Stimulated activated CD8-positive, alpha-beta memory T cell treated with anti-CD3 and anti-CD28 coated beads, Interleukin-7, amount 100 ng/mL, for 4 hours (primary cell): ENCODE measurements around the gene NELFA.
"Not testable (repeated sequence)": the region's sequence is repeated elsewhere in the genome, so short reads cannot be mapped to it uniquely, and the experiment has no call there.

Source experiments
- DNase-seq, 2 donors: peaks; one replicate each; pipeline ENCODE4 v3.0.0-alpha.2; 2020; ENCODE audit warnings: low read depth in 2 of 2

NELFA gene

GRCh38 chr4:1993718-1994516 is 14.9 kb downstream of the NELFA start:
- DNase-seq, result not testable (repeated sequence)

- DNase-seq, result no peak
These were observed 15.6 kb downstream of the NELFA start for GRCh38 chr4:1993169-1993516.

GRCh38 chr4:1992468-1993168 is 16.2 kb downstream of the NELFA start:
- no peak for DNase-seq

- no peak for DNase-seq
These were observed 17.0 kb downstream of the NELFA start for GRCh38 chr4:1991596-1992434.

GRCh38 chr4:1991087-1991486 is 17.7 kb downstream of the NELFA start:
- DNase-seq, result no peak

GRCh38 chr4:1990676-1991075 is 18.1 kb downstream of the NELFA start:
- DNase-seq, result no peak

GRCh38 chr4:1990348-1990645 is 18.5 kb downstream of the NELFA start:
- DNase-seq, result no peak

GRCh38 chr4:1989533-1990347 is 19.0 kb downstream of the NELFA start:
- no peak for DNase-seq

- no peak for DNase-seq
These were observed 20.4 kb downstream of the NELFA start for GRCh38 chr4:1988327-1988724.

GRCh38 chr4:1987721-1988326 is 20.9 kb downstream of the NELFA start:
- no peak for DNase-seq

- DNase-seq, result no peak
These were observed 21.5 kb downstream of the NELFA start for GRCh38 chr4:1987296-1987695.

- DNase-seq, result no peak
These were observed 22.1 kb downstream of the NELFA start for GRCh38 chr4:1986578-1987210.

- DNase-seq, result no peak
These were observed 22.8 kb downstream of the NELFA start for GRCh38 chr4:1985780-1986577.

- DNase-seq, result no peak
These were observed 23.5 kb downstream of the NELFA start for GRCh38 chr4:1985294-1985693.

GRCh38 chr4:1984406-1985191 is 24.2 kb downstream of the NELFA start:
- DNase-seq, result no peak

GRCh38 chr4:1983846-1984405 is 24.8 kb downstream of the NELFA start:
- no peak for DNase-seq

- DNase-seq, result no peak
These were observed 25.5 kb downstream of the NELFA start for GRCh38 chr4:1983053-1983845.
